Activated naive CD8-positive, alpha-beta T cell (primary cell): ENCODE measurements around the gene CSTPP1.
"Not testable (repeated sequence)": the region's sequence is repeated elsewhere in the genome, so short reads cannot be mapped to it uniquely, and the experiment has no call there.

ENCODE experiments used
- H3K27ac Mint-ChIP-seq: one replicate; pipeline ENCODE4 v1.8.0; 2021; ENCODE audit warnings: mixed read lengths
- H3K27me3 Mint-ChIP-seq: one replicate; pipeline ENCODE4 v1.8.0; 2021; ENCODE audit warnings: mixed read lengths
- H3K36me3 Mint-ChIP-seq: one replicate; pipeline ENCODE4 v1.8.0; 2021; ENCODE audit warnings: mixed read lengths
- H3K4me1 Mint-ChIP-seq: one replicate; pipeline ENCODE4 v1.8.0; 2021; ENCODE audit warnings: low read depth, mixed read lengths
- H3K4me3 Mint-ChIP-seq: one replicate; pipeline ENCODE4 v1.8.0; 2021; ENCODE audit warnings: mild to moderate bottlenecking, mixed read lengths
- H3K9me3 Mint-ChIP-seq: one replicate; pipeline ENCODE4 v1.8.0; 2021; ENCODE audit warnings: low read depth, mixed read lengths

The CSTPP1 gene

GRCh38 chr11:47109727-47110246, 173.2 kb downstream of the CSTPP1 start:
- H3K27me3 Mint-ChIP-seq: no peaks in the 10 kb centered on the region
- no peaks in the 10 kb centered on the region for H3K4me1 Mint-ChIP-seq
- no peaks in the 10 kb centered on the region for H3K9me3 Mint-ChIP-seq
- no peak overlapping the region for H3K4me3 Mint-ChIP-seq
- no peaks in the 10 kb centered on the region for H3K36me3 Mint-ChIP-seq
- H3K27ac Mint-ChIP-seq: no peak overlapping the region

GRCh38 chr11:47111318-47111804, 174.8 kb downstream of the CSTPP1 start:
- no peaks in the 10 kb centered on the region for H3K27me3 Mint-ChIP-seq
- H3K9me3 Mint-ChIP-seq: no peaks in the 10 kb centered on the region
- no peaks in the 10 kb centered on the region for H3K4me1 Mint-ChIP-seq
- no peak overlapping the region for H3K4me3 Mint-ChIP-seq
- H3K27ac Mint-ChIP-seq: no peak overlapping the region
- H3K36me3 Mint-ChIP-seq: no peaks in the 10 kb centered on the region

- H3K4me3 Mint-ChIP-seq, H3K36me3 Mint-ChIP-seq, H3K9me3 Mint-ChIP-seq, H3K27ac Mint-ChIP-seq, H3K27me3 Mint-ChIP-seq, H3K4me1 Mint-ChIP-seq: not testable (repeated sequence)
These were observed 176.4 kb downstream of the CSTPP1 start for GRCh38 chr11:47112941-47113340.

GRCh38 chr11:47118958-47119688, 182.6 kb downstream of the CSTPP1 start:
- not testable (repeated sequence) for H3K36me3 Mint-ChIP-seq, H3K27me3 Mint-ChIP-seq, H3K27ac Mint-ChIP-seq, H3K4me1 Mint-ChIP-seq, H3K9me3 Mint-ChIP-seq, H3K4me3 Mint-ChIP-seq

- peaks cover 3% of the 10 kb centered on the region for H3K4me1 Mint-ChIP-seq
- H3K27ac Mint-ChIP-seq: no peak overlapping the region
- no peaks in the 10 kb centered on the region for H3K9me3 Mint-ChIP-seq
- H3K27me3 Mint-ChIP-seq: no peaks in the 10 kb centered on the region
- peaks cover 2% of the 10 kb centered on the region for H3K36me3 Mint-ChIP-seq
- H3K4me3 Mint-ChIP-seq: no peak overlapping the region
These were observed 184.5 kb downstream of the CSTPP1 start for GRCh38 chr11:47121056-47121455.

- no peak overlapping the region for H3K27ac Mint-ChIP-seq
- H3K9me3 Mint-ChIP-seq: no peaks in the 10 kb centered on the region
- H3K4me3 Mint-ChIP-seq: no peak overlapping the region
- no peaks in the 10 kb centered on the region for H3K27me3 Mint-ChIP-seq
- peaks cover 3% of the 10 kb centered on the region for H3K4me1 Mint-ChIP-seq
- peaks cover 2% of the 10 kb centered on the region for H3K36me3 Mint-ChIP-seq
These were observed 185.2 kb downstream of the CSTPP1 start for GRCh38 chr11:47121731-47122130.

- Mint-ChIP-seq H3K4me1 (peaks cover 3% of the 10 kb centered on the region), H3K36me3 (peaks cover 2% of the 10 kb centered on the region), H3K4me3 (no peak overlapping the region), H3K9me3 (no peaks in the 10 kb centered on the region), H3K27ac (no peak overlapping the region), H3K27me3 (no peaks in the 10 kb centered on the region)
These were observed 186.5 kb downstream of the CSTPP1 start for GRCh38 chr11:47123094-47123493.

GRCh38 chr11:47124675-47125074, 188.1 kb downstream of the CSTPP1 start:
- H3K36me3 Mint-ChIP-seq: peaks cover 2% of the 10 kb centered on the region
- H3K27me3 Mint-ChIP-seq: no peaks in the 10 kb centered on the region
- no peak overlapping the region for H3K27ac Mint-ChIP-seq
- H3K9me3 Mint-ChIP-seq: no peaks in the 10 kb centered on the region
- no peaks in the 10 kb centered on the region for H3K4me1 Mint-ChIP-seq
- no peak overlapping the region for H3K4me3 Mint-ChIP-seq

- no peaks in the 10 kb centered on the region for H3K9me3 Mint-ChIP-seq
- H3K36me3 Mint-ChIP-seq: peaks cover 2% of the 10 kb centered on the region
- no peak overlapping the region for H3K4me3 Mint-ChIP-seq
- no peaks in the 10 kb centered on the region for H3K4me1 Mint-ChIP-seq
- H3K27ac Mint-ChIP-seq: no peak overlapping the region
- H3K27me3 Mint-ChIP-seq: no peaks in the 10 kb centered on the region
These were observed 188.5 kb downstream of the CSTPP1 start for GRCh38 chr11:47125083-47125482.

GRCh38 chr11:47127213-47127612, 190.7 kb downstream of the CSTPP1 start:
- Mint-ChIP-seq H3K27ac (no peak overlapping the region), H3K27me3 (no peaks in the 10 kb centered on the region), H3K36me3 (peaks cover 2% of the 10 kb centered on the region), H3K4me1 (no peaks in the 10 kb centered on the region), H3K4me3 (no peak overlapping the region), H3K9me3 (no peaks in the 10 kb centered on the region)

- H3K27me3 Mint-ChIP-seq: no peaks in the 10 kb centered on the region
- H3K4me3 Mint-ChIP-seq: no peak overlapping the region
- H3K36me3 Mint-ChIP-seq: no peaks in the 10 kb centered on the region
- no peaks in the 10 kb centered on the region for H3K4me1 Mint-ChIP-seq
- H3K9me3 Mint-ChIP-seq: no peaks in the 10 kb centered on the region
- H3K27ac Mint-ChIP-seq: no peak overlapping the region
These were observed 194.0 kb downstream of the CSTPP1 start for GRCh38 chr11:47130543-47130942.

- Mint-ChIP-seq H3K4me1 (no peaks in the 10 kb centered on the region), H3K27ac (no peak overlapping the region), H3K9me3 (no peaks in the 10 kb centered on the region), H3K27me3 (no peaks in the 10 kb centered on the region), H3K36me3 (no peaks in the 10 kb centered on the region), H3K4me3 (no peak overlapping the region)
These were observed 194.6 kb downstream of the CSTPP1 start for GRCh38 chr11:47131136-47131535.

GRCh38 chr11:47132490-47132889, 195.9 kb downstream of the CSTPP1 start:
- no peaks in the 10 kb centered on the region for H3K9me3 Mint-ChIP-seq
- H3K27ac Mint-ChIP-seq: no peak overlapping the region
- H3K27me3 Mint-ChIP-seq: no peaks in the 10 kb centered on the region
- H3K4me1 Mint-ChIP-seq: no peaks in the 10 kb centered on the region
- no peak overlapping the region for H3K4me3 Mint-ChIP-seq
- peaks cover 3% of the 10 kb centered on the region for H3K36me3 Mint-ChIP-seq

GRCh38 chr11:47132981-47133380, 196.4 kb downstream of the CSTPP1 start:
- H3K27me3 Mint-ChIP-seq: no peaks in the 10 kb centered on the region
- no peaks in the 10 kb centered on the region for H3K9me3 Mint-ChIP-seq
- no peaks in the 10 kb centered on the region for H3K4me1 Mint-ChIP-seq
- H3K4me3 Mint-ChIP-seq: no peak overlapping the region
- peaks cover 6% of the 10 kb centered on the region for H3K36me3 Mint-ChIP-seq
- no peak overlapping the region for H3K27ac Mint-ChIP-seq

GRCh38 chr11:47136327-47136726, 199.8 kb downstream of the CSTPP1 start:
- H3K36me3 Mint-ChIP-seq: peaks cover 13% of the 10 kb centered on the region
- no peak overlapping the region for H3K4me3 Mint-ChIP-seq
- no peaks in the 10 kb centered on the region for H3K27me3 Mint-ChIP-seq
- no peak overlapping the region for H3K27ac Mint-ChIP-seq
- no peaks in the 10 kb centered on the region for H3K9me3 Mint-ChIP-seq
- H3K4me1 Mint-ChIP-seq: no peaks in the 10 kb centered on the region

- Mint-ChIP-seq H3K9me3 (no peaks in the 10 kb centered on the region), H3K4me3 (no peak overlapping the region), H3K27me3 (no peaks in the 10 kb centered on the region), H3K36me3 (peaks cover 13% of the 10 kb centered on the region), H3K27ac (no peak overlapping the region), H3K4me1 (no peaks in the 10 kb centered on the region)
These were observed 200.4 kb downstream of the CSTPP1 start for GRCh38 chr11:47136921-47137320.
